SK-N-SH treated with all-trans-retinoic acid at 6 μM for 48 hours (cell line): ENCODE data around the gene FGFR3.

Source experiments
- ATAC-seq: fragments of 200-7000 bp; cut with Tn5 transposase; 3 replicates; pipeline ENCODE4 v1.9.1; 2020; ENCODE audit warnings: mild to moderate bottlenecking, moderate library complexity
- ARNTL ChIP-seq: fragments of 450-650 bp; formaldehyde crosslinking; IDR thresholded peaks from 2 replicates; pipeline ENCODE4 v1.5.0; 2020; ENCODE audit warnings: low read depth, mild to moderate bottlenecking, moderate library complexity, borderline replicate concordance
- BACH2 ChIP-seq: fragments of 250-450 bp; sonication (Bioruptor Pico); IDR thresholded peaks from 2 replicates; pipeline ENCODE4 v1.9.0; 2021; ENCODE audit warnings: mild to moderate bottlenecking, borderline replicate concordance
- CREB5 ChIP-seq: fragments of 250-450 bp; sonication (Bioruptor Pico); IDR thresholded peaks from 2 replicates; pipeline ENCODE4 v1.5.1; 2020; ENCODE audit warnings: low read depth, mild to moderate bottlenecking, moderate library complexity
- CSDC2 ChIP-seq: fragments of 250-450 bp; sonication (Bioruptor Pico); IDR thresholded peaks from 2 replicates; pipeline ENCODE4 v1.5.0; 2020; ENCODE audit warnings: mild to moderate bottlenecking, moderate library complexity
- CSRNP3 ChIP-seq: fragments of 250-450 bp; sonication (Bioruptor Pico); IDR thresholded peaks from 2 replicates; pipeline ENCODE4 v1.5.1; 2021; ENCODE audit warnings: mild to moderate bottlenecking, moderate library complexity
- ESRRG ChIP-seq: fragments of 250-450 bp; sonication (Bioruptor Pico); IDR thresholded peaks from 2 replicates; pipeline ENCODE4 v1.6.1; 2021; ENCODE audit warnings: mild to moderate bottlenecking
- GLIS3 ChIP-seq: fragments of 250-450 bp; sonication (Bioruptor Pico); IDR thresholded peaks from 2 replicates; pipeline ENCODE4 v1.5.0; 2020; ENCODE audit warnings: mild to moderate bottlenecking, moderate library complexity
- ISL1 ChIP-seq: fragments of 250-450 bp; sonication (Bioruptor Pico); IDR thresholded peaks from 2 replicates; pipeline ENCODE4 v2.1.2; 2022; ENCODE audit warnings: mild to moderate bottlenecking, moderate library complexity
- OSR1 ChIP-seq: fragments of 250-450 bp; sonication (Bioruptor Pico); IDR thresholded peaks from 2 replicates; pipeline ENCODE4 v1.8.0; 2022; ENCODE audit warnings: moderate library complexity, mild to moderate bottlenecking, inconsistent platforms
- PATZ1 ChIP-seq: fragments of 250-450 bp; sonication (Bioruptor Pico); IDR thresholded peaks from 2 replicates; pipeline ENCODE4 v1.8.0; 2020; ENCODE audit warnings: mild to moderate bottlenecking, moderate library complexity, borderline replicate concordance
- POU6F1 ChIP-seq: fragments of 250-450 bp; sonication (Bioruptor Pico); IDR thresholded peaks from 2 replicates; pipeline ENCODE4 v1.8.0; 2021; ENCODE audit warnings: low read depth, mild to moderate bottlenecking, moderate library complexity, borderline replicate concordance
- PPARA ChIP-seq: fragments of 250-450 bp; sonication (Bioruptor Pico); IDR thresholded peaks from 2 replicates; pipeline ENCODE4 v1.5.0; 2020; ENCODE audit warnings: mild to moderate bottlenecking, borderline replicate concordance
- SNAI2 ChIP-seq: fragments of 250-450 bp; sonication (Bioruptor Pico); IDR thresholded peaks from 2 replicates; pipeline ENCODE4 v1.5.0; 2020; ENCODE audit warnings: mild to moderate bottlenecking, moderate library complexity
- TCF4 ChIP-seq: fragments of 250-450 bp; sonication (Bioruptor Pico); IDR thresholded peaks from 2 replicates; pipeline ENCODE4 v1.8.0; 2021; ENCODE audit warnings: mild to moderate bottlenecking, moderate library complexity, borderline replicate concordance
- TOX ChIP-seq: fragments of 250-450 bp; sonication (Bioruptor Pico); IDR thresholded peaks from 2 replicates; pipeline ENCODE4 v1.8.0; 2021; ENCODE audit warnings: mild to moderate bottlenecking, moderate library complexity, borderline replicate concordance
- TSHZ2 ChIP-seq: fragments of 250-450 bp; sonication (Bioruptor Pico); IDR thresholded peaks from 2 replicates; pipeline ENCODE4 v1.5.0; 2020; ENCODE audit warnings: mild to moderate bottlenecking, moderate library complexity
- ZC3H10 ChIP-seq: fragments of 250-450 bp; sonication (Bioruptor Pico); IDR thresholded peaks from 2 replicates; pipeline ENCODE4 v1.5.1; 2021; ENCODE audit warnings: mild to moderate bottlenecking, moderate library complexity
- ZFP3 ChIP-seq: fragments of 250-450 bp; sonication (Bioruptor Pico); IDR thresholded peaks from 2 replicates; pipeline ENCODE4 v1.5.0; 2020; ENCODE audit warnings: mild to moderate bottlenecking, moderate library complexity
- ZFP30 ChIP-seq: fragments of 450-650 bp; formaldehyde crosslinking; IDR thresholded peaks from 2 replicates; pipeline ENCODE4 v1.5.0; 2022; ENCODE audit warnings: mild to moderate bottlenecking, moderate library complexity
- ZNF565 ChIP-seq: fragments of 450-650 bp; formaldehyde crosslinking; conservative IDR thresholded peaks from 2 replicates; pipeline ENCODE4 v1.5.0; 2020; ENCODE audit warnings: low read depth, mild to moderate bottlenecking, moderate library complexity
- ZNF70 ChIP-seq: fragments of 450-650 bp; formaldehyde crosslinking; IDR thresholded peaks from 2 replicates; pipeline ENCODE4 v1.5.0; 2020; ENCODE audit warnings: mild to moderate bottlenecking, moderate library complexity
- ZNF8 ChIP-seq: fragments of 450-650 bp; formaldehyde crosslinking; IDR thresholded peaks from 2 replicates; pipeline ENCODE4 v1.5.0; 2020; ENCODE audit warnings: mild to moderate bottlenecking, moderate library complexity

Gene FGFR3

GRCh38 chr4:1797298-1797860, 4.3 kb downstream of the FGFR3 start:
- ATAC-seq = no peak
- TF ChIP-seq ZNF8 (CRISPR knock-in tag) (no peak), PPARA (CRISPR knock-in tag) (no peak), ZNF565 (CRISPR knock-in tag) (no peak), ZFP30 (CRISPR knock-in tag) (no peak), SNAI2 (no peak), PATZ1 (CRISPR knock-in tag) (no peak), ZNF70 (no peak), CSDC2 (no peak), POU6F1 (CRISPR knock-in tag) (no peak), OSR1 (CRISPR knock-in tag) (no peak), ZC3H10 (CRISPR knock-in tag) (no peak), ISL1 (no peak), GLIS3 (CRISPR knock-in tag) (no peak), BACH2 (CRISPR knock-in tag) (no peak), CSRNP3 (no peak), ZFP3 (no peak), ESRRG (CRISPR knock-in tag) (no peak)

- no peak for ATAC-seq
- TF ChIP-seq BACH2 (CRISPR knock-in tag) (no peak), CREB5 (CRISPR knock-in tag) (no peak), ZFP3 (no peak), ESRRG (CRISPR knock-in tag) (no peak), OSR1 (CRISPR knock-in tag) (no peak), TSHZ2 (CRISPR knock-in tag) (no peak), ZNF565 (CRISPR knock-in tag) (no peak), TCF4 (CRISPR knock-in tag) (no peak), ISL1 (no peak), SNAI2 (no peak), ZNF70 (no peak), PATZ1 (CRISPR knock-in tag) (no peak), GLIS3 (CRISPR knock-in tag) (no peak), ARNTL (no peak), ZFP30 (CRISPR knock-in tag) (no peak), CSRNP3 (no peak), TOX (CRISPR knock-in tag) (no peak), ZC3H10 (CRISPR knock-in tag) (no peak), CSDC2 (no peak)
Observed at GRCh38 chr4:1797861-1798579, 4.9 kb downstream of the FGFR3 start.
